Activated CD8-positive, alpha-beta memory T cell treated with anti-CD3 and anti-CD28 coated beads, Interleukin-2, amount 10 ng/mL, durations not matched to agents 7 days and 5 days (primary cell): ENCODE data around the gene PLXNB3. TPM values are rescaled to one million over a fixed set of nuclear protein-coding genes. Genes with fewer than 3 reads are reported as not detected.

ENCODE experiments used
- ATAC-seq: fragments of 150-1000 bp; cut with Tn5 transposase; one replicate; pipeline ENCODE4 v1.10.0; 2021; ENCODE audit warnings: moderate library complexity
- CTCF ChIA-PET: fragments of 350-600 bp; sonication (Branson Sonifier 250); formaldehyde crosslinking; loops from one replicate; lab custom pipeline; 2021; ENCODE audit warnings: antibody characterized with exemption; lab: Charles Lee
- DNase-seq: peaks from one replicate; pipeline ENCODE4 v3.0.0-alpha.2; 2020
- H3K27ac Mint-ChIP-seq: one replicate; pipeline ENCODE4 v1.8.0; 2021; ENCODE audit warnings: mild to moderate bottlenecking, mixed read lengths
- H3K27me3 Mint-ChIP-seq: one replicate; pipeline ENCODE4 v1.8.0; 2021; ENCODE audit warnings: mixed read lengths
- H3K36me3 Mint-ChIP-seq: one replicate; pipeline ENCODE4 v1.8.0; 2021; ENCODE audit warnings: mild to moderate bottlenecking, mixed read lengths
- H3K4me1 Mint-ChIP-seq: one replicate; pipeline ENCODE4 v1.8.0; 2021; ENCODE audit warnings: mixed read lengths
- H3K4me3 Mint-ChIP-seq: one replicate; pipeline ENCODE4 v1.8.0; 2021; ENCODE audit warnings: mild to moderate bottlenecking, moderate library complexity, mixed read lengths
- H3K9me3 Mint-ChIP-seq: one replicate; pipeline ENCODE4 v1.8.0; 2022; ENCODE audit warnings: low read depth, mixed read lengths
- total RNA-seq, 2 experiments: library from RNA; stranded (reverse); gene quantifications; one replicate each; pipeline ENCODE4 v1.2.3, GENCODE V29; 2021

PLXNB3 gene
- total RNA-seq, 2 experiments from 2014 or later = 0.42 to 0.50 TPM

DNA sequence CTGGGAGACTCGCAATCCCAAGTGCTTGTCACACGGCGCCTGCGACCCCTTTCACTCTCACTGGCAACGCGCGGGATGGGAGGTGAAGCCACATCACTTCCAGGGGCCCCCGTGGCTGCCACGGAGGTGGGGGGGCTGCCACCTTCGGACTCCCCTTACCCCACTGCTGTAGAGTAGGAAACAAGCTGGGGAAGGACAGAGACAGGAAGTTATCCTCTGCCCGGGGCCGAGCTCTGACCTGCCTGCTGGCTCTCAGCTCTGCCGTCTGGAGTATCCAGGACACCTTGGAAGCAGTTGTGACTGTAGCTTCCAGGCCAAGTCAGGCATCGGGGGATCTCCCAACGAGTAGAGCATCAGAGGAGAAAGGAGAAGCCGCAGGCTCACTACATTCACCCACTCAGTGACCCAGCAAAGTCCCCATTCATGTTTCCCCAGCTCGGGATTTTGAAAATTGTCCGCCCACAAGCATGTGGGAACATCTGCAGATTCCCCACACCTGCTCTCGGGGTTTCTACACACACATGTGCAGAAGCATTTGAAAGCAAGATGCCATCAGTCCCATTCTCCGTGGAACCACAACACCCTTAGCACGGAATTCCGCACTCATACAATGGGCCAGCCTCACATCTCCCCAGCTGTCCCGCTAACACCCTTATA lies 55.5 kb downstream of the PLXNB3 start:
- Mint-ChIP-seq H3K4me1 (peaks cover 28% of the 10 kb centered on the region), H3K4me3 (no peak overlapping the region), H3K36me3 (no peaks in the 10 kb centered on the region), H3K9me3 (no peaks in the 10 kb centered on the region), H3K27me3 (peaks cover 19% of the 10 kb centered on the region), H3K27ac (no peak overlapping the region)
- CTCF ChIA-PET = no interaction called here
- no peak for ATAC-seq
- DNase-seq = no peak

DNA sequence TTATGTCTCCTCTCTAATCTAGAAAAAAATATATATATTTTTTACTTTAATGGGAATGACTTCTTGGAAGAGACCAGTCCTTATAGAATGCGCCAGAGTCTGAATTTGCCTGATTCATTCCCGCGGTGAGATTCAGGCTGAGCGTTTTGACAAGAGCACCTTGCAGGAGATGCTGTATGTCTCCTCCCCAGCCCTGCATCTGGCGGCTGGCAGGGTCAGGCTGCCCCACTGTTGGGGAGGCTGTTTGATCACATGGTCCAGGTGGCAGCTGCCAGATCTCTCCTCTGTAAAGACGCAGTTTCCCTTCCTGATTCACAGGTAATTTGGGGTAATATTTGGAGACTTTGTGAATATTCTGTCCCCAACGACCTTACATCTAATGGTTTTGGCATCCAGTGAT lies 56.6 kb downstream of the PLXNB3 start:
- DNase-seq (no peak), ATAC-seq (no peak)
- no peak overlapping the region for H3K27ac Mint-ChIP-seq
- H3K27me3 Mint-ChIP-seq = peaks cover 16% of the 10 kb centered on the region
- no peak overlapping the region for H3K4me3 Mint-ChIP-seq
- no peaks in the 10 kb centered on the region for H3K9me3 Mint-ChIP-seq
- peaks cover 28% of the 10 kb centered on the region for H3K4me1 Mint-ChIP-seq
- H3K36me3 Mint-ChIP-seq = no peaks in the 10 kb centered on the region
- CTCF ChIA-PET = no interaction called here

DNA sequence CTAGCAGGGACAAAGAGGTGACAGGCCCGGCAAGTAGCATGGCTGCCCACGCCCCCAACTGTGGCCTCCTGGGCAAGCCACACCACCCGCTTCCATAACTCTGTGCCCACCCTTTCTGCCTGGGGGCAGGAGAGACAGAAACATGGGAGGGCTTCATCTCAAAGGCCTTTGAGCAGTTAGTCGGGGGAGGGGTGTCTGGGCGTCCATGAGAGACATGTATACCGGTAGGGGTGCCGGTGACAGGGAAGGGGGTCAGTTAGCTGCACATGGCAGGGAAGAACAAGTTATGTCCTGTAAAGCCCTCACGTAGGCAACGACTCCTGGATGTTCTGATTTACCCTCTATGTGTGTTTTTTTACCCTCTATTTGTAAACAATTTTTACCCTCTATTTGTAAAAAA lies 57.0 kb downstream of the PLXNB3 start:
- no peak overlapping the region for H3K4me3 Mint-ChIP-seq
- no peak overlapping the region for H3K27ac Mint-ChIP-seq
- no peaks in the 10 kb centered on the region for H3K9me3 Mint-ChIP-seq
- no peaks in the 10 kb centered on the region for H3K36me3 Mint-ChIP-seq
- ATAC-seq = no peak
- DNase-seq = no peak
- H3K4me1 Mint-ChIP-seq = peaks cover 28% of the 10 kb centered on the region
- CTCF ChIA-PET = no interaction called here
- H3K27me3 Mint-ChIP-seq = peaks cover 17% of the 10 kb centered on the region

DNA sequence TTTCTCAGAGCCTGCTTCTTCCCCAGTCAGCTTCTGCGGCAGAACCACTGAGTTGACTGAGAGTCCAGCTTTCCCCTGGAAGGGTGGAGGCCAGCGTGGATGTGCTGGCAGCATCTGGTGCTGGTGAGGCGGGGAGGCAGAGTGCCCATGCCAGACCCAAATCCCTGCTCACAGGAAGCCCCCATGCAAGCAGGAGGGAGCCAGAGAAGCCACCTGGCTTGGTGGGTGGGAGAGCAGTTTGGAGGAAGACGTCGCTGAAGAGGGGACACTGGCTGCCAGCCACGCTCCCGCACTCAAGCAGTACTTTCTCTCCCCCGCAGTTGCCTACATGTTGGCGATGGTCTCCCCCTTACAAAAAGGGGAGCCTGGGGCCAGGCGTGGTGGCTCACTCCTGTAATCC lies 60.3 kb downstream of the PLXNB3 start:
- H3K9me3 Mint-ChIP-seq = no peaks in the 10 kb centered on the region
- H3K4me1 Mint-ChIP-seq = peaks cover 19% of the 10 kb centered on the region

GRCh38 chrX:153825042-153825441 lies 61.0 kb downstream of the PLXNB3 start:
- peaks cover 19% of the 10 kb centered on the region for H3K4me1 Mint-ChIP-seq
- H3K36me3 Mint-ChIP-seq = no peaks in the 10 kb centered on the region
- no peak overlapping the region for H3K4me3 Mint-ChIP-seq
- DNase-seq (no peak), ATAC-seq (no peak)
- no peak overlapping the region for H3K27ac Mint-ChIP-seq
- CTCF ChIA-PET = no interaction called here
- H3K9me3 Mint-ChIP-seq = no peaks in the 10 kb centered on the region
- H3K27me3 Mint-ChIP-seq = peaks cover 30% of the 10 kb centered on the region

More for the DNA sequence above, 60.3 kb downstream of the PLXNB3 start:
- Mint-ChIP-seq H3K27ac (no peak overlapping the region), H3K36me3 (no peaks in the 10 kb centered on the region), H3K4me3 (no peak overlapping the region), H3K27me3 (peaks cover 33% of the 10 kb centered on the region)
- ATAC-seq (no peak), DNase-seq (no peak)
- CTCF ChIA-PET = no interaction called here

Other genes with a start within 250 kb of the PLXNB3 start
- not detected for gene ATP2B3, start 246.6 kb upstream of the PLXNB3 start, total RNA-seq
- gene CCNQ, start 165.1 kb upstream of the PLXNB3 start, total RNA-seq = 10 to 100 TPM; 17.5 to 24.7 TPM
- under 1 TPM in 1 of 2 experiments, not detected in 1; 0.09 TPM for gene DUSP9, start 117.0 kb upstream of the PLXNB3 start, total RNA-seq
- not detected for gene PNCK, start 90.4 kb upstream of the PLXNB3 start, total RNA-seq
- 1 to 10 TPM in 1 of 2 experiments, under 1 TPM in 1; 0.93 to 1.1 TPM for gene SLC6A8, start 76.3 kb upstream of the PLXNB3 start, total RNA-seq
- 100 to 1,000 TPM; 137 to 148 TPM for gene BCAP31, start 39.9 kb upstream of the PLXNB3 start, total RNA-seq
- 10 to 100 TPM; 10.7 to 18.3 TPM for gene ABCD1, start 39.4 kb upstream of the PLXNB3 start, total RNA-seq
- gene SRPK3, start 16.8 kb downstream of the PLXNB3 start, total RNA-seq = not detected
- gene IDH3G, start 30.1 kb downstream of the PLXNB3 start, total RNA-seq = 10 to 100 TPM; 69.4 to 72.0 TPM
- 100 to 1,000 TPM; 190 to 191 TPM for gene SSR4, start 30.4 kb downstream of the PLXNB3 start, total RNA-seq
- gene PDZD4, start 66.3 kb downstream of the PLXNB3 start, total RNA-seq = under 1 TPM; 0.07 to 0.12 TPM
- gene L1CAM, start 121.9 kb downstream of the PLXNB3 start, total RNA-seq = 1 to 10 TPM; 3.6 to 4.9 TPM
- gene AVPR2, start 140.4 kb downstream of the PLXNB3 start, total RNA-seq = not detected
- gene ARHGAP4, start 162.0 kb downstream of the PLXNB3 start, total RNA-seq = 100 to 1,000 TPM; 188 to 300 TPM
- gene NAA10, start 170.8 kb downstream of the PLXNB3 start, total RNA-seq = 100 to 1,000 TPM in 1 of 2 experiments, 10 to 100 TPM in 1; 92.8 to 115 TPM
- 1 to 10 TPM; 6.8 to 7.5 TPM for gene RENBP, start 180.4 kb downstream of the PLXNB3 start, total RNA-seq
- 100 to 1,000 TPM; 136 to 138 TPM for gene HCFC1, start 207.6 kb downstream of the PLXNB3 start, total RNA-seq
- 10 to 100 TPM in 1 of 2 experiments, 1 to 10 TPM in 1; 8.6 to 10.7 TPM for gene TMEM187, start 208.5 kb downstream of the PLXNB3 start, total RNA-seq